Kidney (tissue), 14 donors: ENCODE measurements around the gene ISG20L2. TPM values are rescaled to one million over a fixed set of nuclear protein-coding genes. Genes with fewer than 3 reads are reported as not detected.

Source experiments
- DNase-seq, 5 donors: peaks; one replicate each; pipeline ENCODE4 v3.0.0-alpha.2; 2013 to 2020
- FAIRE-seq: peaks from 2 replicates; lab custom pipeline; 2012; peaks lifted over from hg19 to GRCh38; lab: Jason Lieb, UNC
- H3K27ac ChIP-seq, 2 donors: one replicate each; pipeline ENCODE4 v1.7.0; 2013; ENCODE audit warnings: low read depth in 2 of 2, low read length in 2 of 2, inconsistent platforms in 1 of 2
- H3K27me3 ChIP-seq: one replicate; pipeline ENCODE4 v1.7.1; 2013; ENCODE audit warnings: low read length, inconsistent platforms; ENCODE audit not compliant: control insufficient read depth, insufficient read depth
- H3K36me3 ChIP-seq, 3 donors: one replicate each; pipeline versions ENCODE4 v1.7.0 to v1.7.1; 2013; ENCODE audit warnings: low read length in 3 of 3, control low read depth in 1 of 3, inconsistent platforms in 1 of 3; ENCODE audit not compliant: insufficient read depth in 3 of 3, control insufficient read depth in 2 of 3
- H3K4me1 ChIP-seq, 3 donors: one replicate each; pipeline versions ENCODE4 v1.7.0 to v1.7.1; 2013; ENCODE audit warnings: low read length in 3 of 3, inconsistent platforms in 1 of 3, low read depth in 1 of 3; ENCODE audit not compliant: control insufficient read depth in 2 of 3, insufficient read depth in 2 of 3
- H3K4me3 ChIP-seq, 3 donors: one replicate each; pipeline versions ENCODE4 v1.7.0 to v1.8.1; 2013; ENCODE audit warnings: low read length in 3 of 3, control low read depth in 1 of 3, inconsistent platforms in 1 of 3
- H3K9ac ChIP-seq, 3 donors: one replicate each; pipeline versions ENCODE4 v1.7.0 to v1.7.1; 2013; ENCODE audit warnings: low read length in 3 of 3, control low read depth in 1 of 3, inconsistent platforms in 1 of 3
- H3K9me3 ChIP-seq, 3 donors: one replicate each; pipeline versions ENCODE4 v1.7.0 to v1.7.1; 2013; ENCODE audit warnings: low read length in 3 of 3, control low read depth in 1 of 3, inconsistent platforms in 1 of 3; ENCODE audit not compliant: control insufficient read depth in 2 of 3, insufficient read depth in 1 of 3
- intact Hi-C: fragments of 100-400 bp; cut with DNase I; formaldehyde crosslinking; loops from one replicate; pipeline ENCODE4 v1.11.1; 2022
- polyA plus RNA-seq: library from polyadenylated mRNA; stranded (reverse); fragments of 350-450 nt; fragmentation: Illumina TruSeq; extraction: RNeasy Lipid Tissue Mini Kit (QIAGEN cat#74804); gene quantifications from one replicate; pipeline ENCODE4 v1.2.3, GENCODE V29; 2014; ENCODE audit warnings: low read depth, low replicate concordance; ENCODE audit not compliant: insufficient read depth
- total RNA-seq: library from RNA; stranded (reverse); fragmentation: NEBNext Ultra II Directional; extraction: Animal tissue kit (Norgen Biotek cat#: 25700); gene quantifications from one replicate; pipeline ENCODE4 v1.2.1, GENCODE V29; 2021
- TF ChIP-seq, protein P1 (sequence below): IDR thresholded peaks from 3 replicates; pipeline ENCODE4 v1.5.1; 2012; ENCODE audit warnings: mild to moderate bottlenecking, moderate library complexity, borderline replicate concordance; ENCODE audit not compliant: insufficient read depth; ENCODE audit errors: extremely low read depth
- donor health status: control.
- donor health status: control.
- donor health status: control.
- donor health status: control.
- donor health status: control.
- donor health status: DM: yes; HTN: yes; CAD: no.
- donor health status: Normal renal cell carcinoma (clear cell type).

Gene ISG20L2
- total and polyA plus RNA-seq, 2 donors from 2014 or later: 13.3 to 23.3 TPM

DNA sequence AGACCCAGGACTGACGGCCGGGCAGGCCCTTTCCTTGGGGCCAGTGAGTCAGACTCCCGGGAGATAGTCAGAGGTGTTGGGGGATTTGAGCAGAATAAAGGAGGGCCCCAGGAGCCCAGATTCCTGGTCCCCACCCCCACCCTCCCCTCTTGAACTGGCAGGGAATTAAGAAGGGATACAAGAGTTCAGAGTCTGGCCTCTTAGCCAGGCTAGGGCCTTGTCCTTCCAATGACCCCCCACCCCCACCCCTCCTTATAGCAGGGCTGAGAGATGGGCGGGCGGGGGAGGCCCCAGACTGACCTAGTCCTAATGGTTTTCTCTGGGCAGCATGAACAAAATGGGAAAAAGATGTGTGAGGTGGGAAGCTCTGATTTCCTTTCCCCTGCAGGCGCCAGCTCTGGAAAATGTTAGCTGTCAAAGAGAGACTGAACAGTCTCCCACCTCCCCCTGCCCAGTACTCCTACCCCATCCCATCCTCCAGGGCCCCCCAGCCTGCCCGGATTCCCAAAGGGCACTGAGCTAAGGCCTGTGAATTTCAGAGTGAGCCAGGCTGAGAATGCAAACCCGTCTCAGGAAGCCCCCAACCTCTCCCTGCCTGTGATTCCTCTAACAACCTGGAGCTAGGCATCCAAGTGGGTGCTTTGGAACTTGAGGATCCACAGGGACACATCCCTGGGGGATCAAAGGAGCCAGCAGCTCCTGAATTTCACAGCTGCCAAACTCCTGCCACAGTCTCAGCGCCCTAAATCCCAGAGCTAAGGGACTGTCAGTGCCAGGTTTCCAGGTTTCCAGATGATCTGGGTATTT is 17.4 kb downstream of the ISG20L2 start:
- peak in 1 of 5 donors; percentile 66 for DNase-seq
- intact Hi-C loops: no loop called here
- peaks cover 0 to 2% (median 0%) of the 10 kb centered on the region in 3 donors for H3K4me1 ChIP-seq
- no peaks in the 10 kb centered on the region for H3K27me3 ChIP-seq
- no peaks in the 10 kb centered on the region for H3K9me3 ChIP-seq
- H3K36me3 ChIP-seq: no peaks in the 10 kb centered on the region
- H3K27ac ChIP-seq: no peak overlapping the region
- no peak overlapping the region for H3K9ac ChIP-seq
- FAIRE-seq: no peak
- H3K4me3 ChIP-seq: no peak overlapping the region
- TF ChIP-seq, protein P1, sequence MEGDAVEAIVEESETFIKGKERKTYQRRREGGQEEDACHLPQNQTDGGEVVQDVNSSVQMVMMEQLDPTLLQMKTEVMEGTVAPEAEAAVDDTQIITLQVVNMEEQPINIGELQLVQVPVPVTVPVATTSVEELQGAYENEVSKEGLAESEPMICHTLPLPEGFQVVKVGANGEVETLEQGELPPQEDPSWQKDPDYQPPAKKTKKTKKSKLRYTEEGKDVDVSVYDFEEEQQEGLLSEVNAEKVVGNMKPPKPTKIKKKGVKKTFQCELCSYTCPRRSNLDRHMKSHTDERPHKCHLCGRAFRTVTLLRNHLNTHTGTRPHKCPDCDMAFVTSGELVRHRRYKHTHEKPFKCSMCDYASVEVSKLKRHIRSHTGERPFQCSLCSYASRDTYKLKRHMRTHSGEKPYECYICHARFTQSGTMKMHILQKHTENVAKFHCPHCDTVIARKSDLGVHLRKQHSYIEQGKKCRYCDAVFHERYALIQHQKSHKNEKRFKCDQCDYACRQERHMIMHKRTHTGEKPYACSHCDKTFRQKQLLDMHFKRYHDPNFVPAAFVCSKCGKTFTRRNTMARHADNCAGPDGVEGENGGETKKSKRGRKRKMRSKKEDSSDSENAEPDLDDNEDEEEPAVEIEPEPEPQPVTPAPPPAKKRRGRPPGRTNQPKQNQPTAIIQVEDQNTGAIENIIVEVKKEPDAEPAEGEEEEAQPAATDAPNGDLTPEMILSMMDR: no peak

DNA sequence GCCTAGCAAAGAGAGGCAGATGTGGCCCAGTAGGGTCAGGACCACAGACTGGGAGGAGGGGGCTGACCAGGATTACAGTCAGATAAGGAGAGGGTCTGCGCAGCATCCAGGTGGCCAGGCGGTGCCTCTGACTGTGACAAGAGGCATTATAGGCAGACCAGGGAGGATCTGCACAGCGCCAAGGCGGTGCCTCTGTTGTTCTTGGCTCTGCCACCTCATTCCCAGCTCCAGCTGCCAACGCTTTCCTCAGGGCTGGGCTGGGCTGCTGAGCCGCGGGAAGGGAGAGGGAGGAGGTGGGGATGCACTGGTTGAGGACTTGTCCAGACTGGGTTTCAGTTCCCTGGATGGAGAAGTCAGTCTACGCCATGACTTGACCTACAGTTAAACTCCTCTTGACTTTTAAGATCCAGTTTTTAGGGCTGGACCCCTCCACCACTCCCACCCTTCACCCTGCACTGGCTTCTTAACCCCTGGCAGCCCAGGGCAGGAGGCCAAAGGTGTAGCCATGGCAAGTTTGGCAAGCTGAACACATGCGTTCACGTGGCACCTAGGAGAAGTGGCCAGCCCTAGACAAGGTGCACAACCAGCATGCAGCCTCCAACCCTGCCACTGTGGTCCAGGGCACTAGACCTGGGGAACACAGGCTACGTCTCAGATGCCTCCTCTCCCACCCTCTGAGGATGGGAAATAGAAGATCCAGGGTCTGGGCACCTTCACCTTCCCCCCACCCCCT is 18.6 kb downstream of the ISG20L2 start:
- Histone ChIP-seq H3K27ac (no peak overlapping the region), H3K9me3 (no peaks in the 10 kb centered on the region), H3K4me1 (peaks cover 0 to 9% (median 0%) of the 10 kb centered on the region in 3 donors), H3K36me3 (no peaks in the 10 kb centered on the region), H3K9ac (no peak overlapping the region), H3K27me3 (no peaks in the 10 kb centered on the region), H3K4me3 (no peak overlapping the region)
- intact Hi-C loops: no loop called here
- DNase-seq (peak in 2 of 5 donors; percentile 63 to 86), FAIRE-seq (no peak)
- TF ChIP-seq, protein P1: no peak

DNA sequence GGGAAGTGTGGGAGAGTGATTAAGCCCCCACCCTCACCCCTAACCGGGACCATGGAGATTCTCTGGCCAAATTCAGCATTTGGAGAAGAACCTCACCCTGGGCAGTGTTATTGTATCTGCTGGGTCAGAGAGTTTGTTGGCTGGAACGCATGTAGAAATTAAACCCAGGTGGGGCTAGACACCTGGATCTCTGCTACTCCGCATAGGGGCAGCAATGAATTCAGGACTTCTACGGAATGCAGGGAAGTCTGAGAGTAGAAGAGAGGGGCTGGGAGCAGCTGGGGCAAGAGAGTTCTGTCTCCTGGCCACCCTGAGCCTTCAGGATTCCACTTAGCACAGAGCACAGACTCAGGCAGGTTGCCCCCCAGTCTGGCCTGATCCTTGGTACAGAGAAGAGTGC is 19.5 kb downstream of the ISG20L2 start:
- Histone ChIP-seq H3K36me3 (no peaks in the 10 kb centered on the region), H3K27me3 (no peaks in the 10 kb centered on the region), H3K9me3 (no peaks in the 10 kb centered on the region), H3K27ac (no peak overlapping the region), H3K4me3 (no peak overlapping the region), H3K9ac (no peak overlapping the region), H3K4me1 (peaks cover 0 to 11% (median 0%) of the 10 kb centered on the region in 3 donors)
- TF ChIP-seq, protein P1: no peak
- FAIRE-seq (no peak), DNase-seq (no peak)
- intact Hi-C loops: no loop called here
